Mesodermal cell (in vitro differentiated cells): ENCODE results near the gene RPA4.

Experiments
- H3K27ac ChIP-seq: 2 replicates; pipeline ENCODE4 v1.7.0; 2013; ENCODE audit warnings: mild to moderate bottlenecking, low read depth, low read length, moderate library complexity; ENCODE audit not compliant: severe bottlenecking
- H3K36me3 ChIP-seq: 2 replicates; pipeline ENCODE4 v1.7.1; 2013; ENCODE audit warnings: mild to moderate bottlenecking, low read length, moderate library complexity; ENCODE audit not compliant: control insufficient read depth, insufficient read depth
- H3K4me1 ChIP-seq: one replicate; pipeline ENCODE4 v1.7.1; 2013; ENCODE audit warnings: mild to moderate bottlenecking, low read length; ENCODE audit not compliant: insufficient read depth, control insufficient read depth, poor library complexity, severe bottlenecking
- H3K4me3 ChIP-seq: 2 replicates; pipeline ENCODE4 v1.7.0; 2013; ENCODE audit warnings: low read length, control low read depth, mild to moderate bottlenecking; ENCODE audit not compliant: insufficient read depth, poor library complexity, severe bottlenecking; ENCODE audit errors: extremely low read depth
- H3K9me3 ChIP-seq: 2 replicates; pipeline ENCODE4 v1.7.1; 2013; ENCODE audit warnings: mild to moderate bottlenecking, low read length, moderate library complexity; ENCODE audit not compliant: control insufficient read depth
- WGBS, 2 experiments: methylation state at CpG; one replicate each; pipeline ENCODE4 v1.1.5; 2013; ENCODE audit warnings: missing lambda C conversion rate in 2 of 2; ENCODE audit not compliant: insufficient coverage in 2 of 2; 5-methylcytosine and 5-hydroxymethylcytosine counted together

RPA4 gene

DNA sequence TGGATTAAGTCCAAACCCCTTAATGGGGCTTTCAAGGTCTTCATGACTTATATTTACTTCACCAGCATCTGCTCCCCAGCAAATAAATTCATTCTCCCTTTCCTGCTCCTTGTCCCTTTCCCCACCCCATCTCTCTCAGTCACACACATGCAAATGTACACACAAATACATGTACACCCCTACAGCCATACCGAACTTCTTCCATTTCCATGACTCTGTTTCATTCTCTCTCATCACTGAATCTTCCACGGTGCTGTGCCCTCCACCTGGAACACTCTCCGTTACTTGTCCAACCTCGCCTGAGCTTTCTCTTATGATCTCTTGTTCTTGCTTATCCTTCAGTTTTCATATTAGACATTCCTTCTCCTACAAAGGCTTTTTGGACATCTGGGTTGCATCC lies 22.0 kb upstream of the RPA4 start:
- 91% methylated on average over 4 of the region's 4 CpGs; no CpG with 5 or more reads in 1 of the 2 experiments for WGBS, 2 experiments
- H3K36me3 ChIP-seq = no peaks in the 10 kb centered on the region
- H3K4me1 ChIP-seq = no peaks in the 10 kb centered on the region
- H3K9me3 ChIP-seq = no peaks in the 10 kb centered on the region
- no peak overlapping the region for H3K4me3 ChIP-seq
- no peak overlapping the region for H3K27ac ChIP-seq

DNA sequence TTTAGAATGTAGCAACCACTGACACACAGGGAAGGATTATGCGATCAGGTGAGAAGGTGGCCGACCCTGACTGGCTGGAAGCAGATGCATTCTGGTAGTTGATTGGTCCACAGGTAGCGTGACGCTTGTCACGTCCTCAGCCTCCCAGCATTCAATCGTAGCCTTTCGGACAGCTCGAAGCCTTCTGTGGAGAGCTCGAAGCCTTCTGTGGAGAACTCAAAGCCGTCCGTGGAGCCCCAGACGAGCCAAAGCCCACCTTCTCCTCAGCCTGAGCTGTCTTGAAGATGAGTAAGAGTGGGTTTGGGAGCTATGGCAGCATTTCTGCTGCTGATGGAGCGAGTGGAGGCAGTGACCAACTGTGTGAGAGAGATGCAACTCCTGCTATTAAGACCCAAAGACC lies 319 bp downstream of the RPA4 start:
- Histone ChIP-seq H3K36me3 (peaks cover 2% of the 10 kb centered on the region), H3K9me3 (no peaks in the 10 kb centered on the region), H3K4me3 (no peak overlapping the region), H3K27ac (no peak overlapping the region), H3K4me1 (no peaks in the 10 kb centered on the region)
- 80 to 96% methylated on average over 1 to 8 of the region's 13 CpGs for WGBS, 2 experiments

DNA sequence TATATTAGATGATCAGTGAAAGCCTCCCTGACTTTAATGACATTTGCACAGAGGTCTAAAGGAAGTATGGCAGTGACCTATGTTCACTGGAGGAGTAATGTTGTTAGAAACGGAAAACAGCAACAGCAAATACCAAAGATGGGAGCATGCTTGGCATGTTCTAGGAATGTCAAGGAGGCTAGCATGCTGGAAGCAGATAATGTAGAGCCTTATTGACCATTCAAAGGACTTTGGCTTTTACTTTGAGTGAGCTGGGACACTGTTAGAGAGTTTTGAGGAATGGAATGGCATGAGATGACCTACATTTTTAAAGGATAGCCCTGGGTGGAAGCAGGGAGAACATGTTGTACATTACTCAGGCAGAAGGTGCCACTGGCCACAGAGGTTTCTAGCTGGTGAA lies 6.0 kb downstream of the RPA4 start:
- no peaks in the 10 kb centered on the region for H3K36me3 ChIP-seq
- no peaks in the 10 kb centered on the region for H3K9me3 ChIP-seq
- H3K4me1 ChIP-seq = no peaks in the 10 kb centered on the region
- H3K27ac ChIP-seq = no peak overlapping the region
- no CpG with 5 or more reads among the region's 1 CpG for WGBS, 2 experiments
- H3K4me3 ChIP-seq = no peak overlapping the region

DNA sequence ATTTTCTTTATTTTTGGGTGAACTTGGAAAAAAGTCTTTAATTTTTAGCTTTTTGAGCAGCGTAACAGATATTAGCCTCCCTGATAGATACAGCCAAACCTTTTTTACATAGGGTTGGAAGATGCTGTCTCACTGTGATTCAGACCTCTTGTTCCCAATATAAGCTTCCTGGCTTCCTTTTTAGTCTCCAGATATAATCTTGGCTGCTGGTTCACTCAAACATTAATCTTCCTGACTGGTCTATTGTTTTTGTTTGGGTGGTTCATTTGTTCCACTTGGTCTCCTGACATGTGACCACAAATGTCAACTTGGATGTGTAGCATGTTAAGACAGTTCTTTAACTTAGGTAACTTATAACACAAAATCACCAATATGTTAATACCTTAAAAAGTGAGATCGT lies 23.0 kb downstream of the RPA4 start:
- WGBS, 2 experiments = no CpG with 5 or more reads among the region's 2 CpGs

DNA sequence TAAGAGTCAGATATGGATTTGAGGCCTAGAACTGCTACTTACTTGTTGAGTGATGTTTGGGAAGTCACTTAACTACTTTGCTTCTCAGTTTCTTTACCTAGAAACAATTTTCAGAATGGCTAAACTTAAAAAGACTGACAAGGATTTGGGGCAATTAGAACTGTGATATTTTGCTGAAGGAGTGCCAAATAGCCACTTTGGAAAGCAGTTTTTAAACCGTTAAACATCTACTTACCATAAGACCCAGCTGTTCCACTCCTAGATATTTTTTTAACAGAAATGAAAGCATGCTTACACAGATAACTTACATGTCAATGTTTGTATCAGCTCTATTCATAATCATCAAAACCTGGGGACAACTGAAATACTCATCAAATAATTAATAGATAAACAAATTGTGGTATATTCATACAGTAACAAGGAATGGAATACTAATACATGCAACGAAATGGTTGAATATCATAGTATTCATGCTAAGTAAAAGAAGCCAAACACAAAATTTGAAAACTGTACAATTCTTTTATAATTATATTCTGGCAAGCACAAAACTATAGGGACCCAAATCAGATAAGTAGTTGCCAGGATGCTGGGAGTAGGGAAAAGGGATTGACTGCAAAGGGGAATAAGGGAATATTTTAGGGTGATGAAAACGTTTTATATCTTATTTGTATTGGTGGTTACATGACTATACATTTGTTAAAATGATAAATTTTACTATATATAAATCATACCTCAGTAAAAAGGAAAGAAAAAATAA lies 24.0 kb downstream of the RPA4 start:
- Histone ChIP-seq H3K4me1 (no peaks in the 10 kb centered on the region), H3K36me3 (no peaks in the 10 kb centered on the region), H3K9me3 (no peaks in the 10 kb centered on the region), H3K27ac (no peak overlapping the region), H3K4me3 (no peak overlapping the region)
- WGBS, 2 experiments = no CpG with 5 or more reads among the region's 3 CpGs

More for the DNA sequence above, 23.0 kb downstream of the RPA4 start:
- Histone ChIP-seq H3K9me3 (no peaks in the 10 kb centered on the region), H3K36me3 (no peaks in the 10 kb centered on the region), H3K4me1 (no peaks in the 10 kb centered on the region), H3K4me3 (no peak overlapping the region), H3K27ac (peak overlapping the region; percentile 64)

DNA sequence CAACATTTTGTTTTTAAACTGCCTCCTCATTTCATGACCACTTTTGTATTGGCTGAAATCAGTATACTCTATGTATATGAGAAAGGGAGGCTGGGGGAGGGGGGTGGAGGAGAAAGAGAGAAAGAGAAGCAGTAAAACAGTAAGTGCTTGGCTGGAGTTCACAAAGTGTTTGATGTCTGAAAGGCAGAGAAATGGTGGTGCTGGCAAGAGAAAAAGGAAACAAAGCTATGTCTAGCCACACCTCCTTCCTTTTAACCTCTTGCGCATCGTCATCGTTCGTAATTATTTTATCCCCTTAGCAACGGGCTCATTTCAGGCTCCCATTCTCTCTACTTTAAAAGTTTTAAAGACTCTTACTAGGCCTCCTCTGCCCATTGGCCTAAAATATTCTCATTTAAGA lies 25.6 kb downstream of the RPA4 start:
- Histone ChIP-seq H3K36me3 (no peaks in the 10 kb centered on the region), H3K4me3 (no peak overlapping the region), H3K4me1 (no peaks in the 10 kb centered on the region), H3K27ac (peak overlapping the region; percentile 16), H3K9me3 (no peaks in the 10 kb centered on the region)
- WGBS, 2 experiments = no CpG with 5 or more reads among the region's 5 CpGs

DNA sequence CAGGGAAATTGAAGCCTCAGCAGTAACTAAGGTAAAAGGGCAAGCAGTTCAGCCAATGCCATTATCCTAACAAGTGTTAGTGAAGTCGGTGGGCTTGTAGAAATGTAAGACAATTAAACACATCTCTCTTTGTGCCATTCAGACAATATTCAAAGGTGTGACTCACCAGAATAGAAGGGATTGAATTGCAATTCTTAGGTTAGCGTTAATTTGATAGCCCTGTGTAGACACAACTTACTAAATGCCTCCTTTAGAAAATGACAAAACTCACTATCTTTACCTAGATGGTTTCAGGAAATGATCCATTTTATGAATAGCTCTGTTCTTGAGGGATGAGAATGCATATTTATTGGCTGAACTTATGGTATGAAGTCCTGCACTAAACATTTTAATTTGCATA lies 35.2 kb downstream of the RPA4 start:
- no peak overlapping the region for H3K27ac ChIP-seq
- H3K9me3 ChIP-seq = no peaks in the 10 kb centered on the region
- WGBS, 2 experiments = no CpG with 5 or more reads among the region's 2 CpGs
- no peaks in the 10 kb centered on the region for H3K4me1 ChIP-seq
- no peak overlapping the region for H3K4me3 ChIP-seq
- H3K36me3 ChIP-seq = no peaks in the 10 kb centered on the region

DNA sequence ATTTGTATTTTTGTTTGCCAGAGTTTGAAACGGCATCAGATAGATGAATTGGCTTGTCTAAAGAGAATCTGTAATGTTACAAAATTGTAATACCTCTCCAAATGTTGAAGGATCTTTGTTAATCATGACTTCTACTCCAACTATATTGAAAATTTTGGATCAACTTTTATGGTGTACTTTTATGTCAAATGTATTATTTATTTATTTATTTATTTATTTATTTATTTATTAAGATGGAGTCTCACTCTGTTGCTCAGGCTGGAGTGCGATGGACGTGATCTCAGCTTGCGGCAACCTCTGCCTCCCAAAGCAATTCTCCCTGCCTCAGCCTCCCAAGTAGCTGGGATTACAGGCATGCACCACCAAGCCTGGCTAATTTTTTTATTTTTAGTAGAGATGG lies 36.0 kb downstream of the RPA4 start:
- Histone ChIP-seq H3K9me3 (no peaks in the 10 kb centered on the region), H3K4me3 (no peak overlapping the region), H3K4me1 (no peaks in the 10 kb centered on the region), H3K27ac (no peak overlapping the region), H3K36me3 (no peaks in the 10 kb centered on the region)
- WGBS, 2 experiments = no CpG with 5 or more reads among the region's 4 CpGs

DNA sequence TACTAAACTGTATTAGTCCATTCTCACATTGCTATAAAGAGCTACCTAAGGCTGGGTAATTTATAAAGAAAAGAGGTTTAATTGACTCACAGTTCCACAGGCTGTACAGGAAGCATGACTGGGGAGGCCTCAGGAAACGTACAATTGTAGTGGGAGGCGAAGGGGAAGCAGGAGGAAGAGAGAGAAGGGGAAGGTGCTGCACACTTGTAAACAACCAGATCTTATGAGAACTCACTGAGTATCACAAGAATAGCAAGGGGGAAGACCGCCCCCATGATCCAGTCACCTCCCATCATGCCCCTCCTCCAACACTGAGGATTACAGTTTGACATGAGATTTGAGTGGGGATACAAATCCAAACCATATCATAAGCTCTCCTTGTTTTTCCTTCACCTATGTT lies 40.9 kb downstream of the RPA4 start:
- no peak overlapping the region for H3K27ac ChIP-seq
- no peak overlapping the region for H3K4me3 ChIP-seq
- H3K9me3 ChIP-seq = no peaks in the 10 kb centered on the region
- no peaks in the 10 kb centered on the region for H3K36me3 ChIP-seq
- WGBS, 2 experiments = 86 to 100% methylated on average over 1 to 2 of the region's 3 CpGs
- no peaks in the 10 kb centered on the region for H3K4me1 ChIP-seq

DNA sequence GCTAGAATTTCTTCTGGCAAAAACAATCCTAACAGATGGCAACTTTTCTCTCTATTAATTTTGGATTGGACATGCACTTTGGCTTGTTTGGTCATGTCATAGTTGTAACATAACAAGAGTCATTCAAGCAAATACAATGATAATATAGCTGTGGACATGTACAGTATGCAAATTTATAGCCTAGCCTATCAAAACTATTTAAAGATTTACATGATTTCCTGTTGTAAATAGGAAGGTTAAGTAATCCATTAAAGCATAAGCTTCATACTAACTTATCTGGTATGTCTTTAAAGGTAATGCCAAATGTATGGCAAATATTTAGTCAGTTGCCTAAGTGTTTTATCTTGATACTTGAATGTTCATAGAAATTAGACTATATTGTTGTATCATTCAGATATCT lies 45.3 kb downstream of the RPA4 start:
- no peak overlapping the region for H3K27ac ChIP-seq
- H3K4me3 ChIP-seq = no peak overlapping the region
- no peaks in the 10 kb centered on the region for H3K9me3 ChIP-seq
- no peaks in the 10 kb centered on the region for H3K36me3 ChIP-seq
- H3K4me1 ChIP-seq = no peaks in the 10 kb centered on the region
